ENCODE results near the gene TENM4. TPM values are rescaled to one million over a fixed set of nuclear protein-coding genes. Genes with fewer than 3 reads are reported as not detected.
A peak's percentile ranks its signal among the peaks of the same experiment; 100 is the strongest.

TENM4 gene
- polyA plus RNA-seq, 1 of the 3 experiments (the other 2 are of a cell fraction) = 16.7 TPM

GRCh38 chr11:79022265-79022664 lies 418.6 kb downstream of the TENM4 start:
- Histone ChIP-seq H3K4me1 (ENCODE audit: control insufficient read depth in 1 of 2, insufficient read depth in 2 of 2, low read depth in 1 of 2, low read length in 1 of 2) (peaks cover 22 to 55% of the 10 kb centered on the region in 2 experiments), H3K9me2 (no peaks in the 10 kb centered on the region), H3K4me3 (ENCODE audit: low read depth in 2 of 2, low read length in 1 of 2) (no peak overlapping the region), H3K27me3 (ENCODE audit: insufficient read depth) (no peaks in the 10 kb centered on the region), H3K9ac (no peak overlapping the region), H3F3A (replicated peaks; ENCODE audit: insufficient read depth) (peaks cover 30% of the 10 kb centered on the region), H3K4me2 (no peak overlapping the region), H2AFZ (ENCODE audit: low read depth) (no peak overlapping the region), H3K36me3 (replicated peaks in 1 of 2; ENCODE audit: control insufficient read depth in 1 of 2, insufficient read depth in 2 of 2, low read length in 1 of 2) (no peaks in the 10 kb centered on the region), H3K79me2 (ENCODE audit: insufficient read depth) (no peaks in the 10 kb centered on the region), H3K27ac (ENCODE audit: low read depth in 2 of 2, low read length in 1 of 2) (peak overlapping the region in 1 of 2 experiments; percentile 99; a peak in 2 of 4 replicates), H4K20me1 (ENCODE audit: insufficient read depth) (no peaks in the 10 kb centered on the region), H3K9me3 (no peaks in the 10 kb centered on the region)
- WGBS (ENCODE audit: low lambda C conversion rate) = 56% methylated on average over 5 of the region's 5 CpGs
- ChIA-PET CTCF (interaction anchor here (0.6 to 0.9 kb wide), 2 partner anchors 56 to 174 kb away, joined by 3 read pairs; no protein-coding TSS in a partner anchor), POLR2A (no interaction called here)
- TF ChIP-seq RXRA (IDR thresholded peaks at IDR 0.05; ENCODE audit: borderline replicate concordance, low read depth) (no peak), JUND (IDR thresholded peaks at IDR 0.05) (no peak), FOSL2 (IDR thresholded peaks at IDR 0.05; ENCODE audit: borderline replicate concordance, low read depth) (no peak), POLR2AphosphoS5 (IDR thresholded peaks at IDR 0.05; ENCODE audit: low read depth, low read length) (no peak), GATA2 (CRISPR knock-in tag; IDR thresholded peaks at IDR 0.05) (no peak), SMC3 (IDR thresholded peaks at IDR 0.05; ENCODE audit: low read depth, low read length) (no peak), EZH2phosphoT487 (IDR thresholded peaks at IDR 0.05; ENCODE audit: borderline replicate concordance, low read depth) (no peak), RFX5 (IDR thresholded peaks at IDR 0.05; ENCODE audit: low read length) (no peak), ZBTB33 (IDR thresholded peaks at IDR 0.05; ENCODE audit: borderline replicate concordance, low read depth) (no peak), REST (IDR thresholded peaks at IDR 0.05; ENCODE audit: low read depth, low read length) (no peak), SIN3A (IDR thresholded peaks at IDR 0.05; ENCODE audit: borderline replicate concordance, low read depth, low read length) (no peak), TAF1 (IDR thresholded peaks at IDR 0.05; ENCODE audit: borderline replicate concordance, low read depth, low read length) (no peak), MEF2A (IDR thresholded peaks at IDR 0.05; ENCODE audit: borderline replicate concordance, low read depth) (no peak), MAX (IDR thresholded peaks at IDR 0.05; ENCODE audit: low read depth) (no peak)
- DNase-seq = no peak

Measured in SK-N-SH (cell line).